HG03039 (cell line): ENCODE results near the gene CD59.
"Not testable (repeated sequence)": the region's sequence is repeated elsewhere in the genome, so short reads cannot be mapped to it uniquely, and the experiment has no call there.

Source experiments
- ATAC-seq: cut with Tn5 transposase; IDR thresholded peaks from one replicate; pipeline ENCODE4 v1.9.1; 2021; ENCODE audit warnings: mild to moderate bottlenecking, moderate library complexity; ENCODE audit not compliant: unreplicated experiment

Gene CD59

DNA sequence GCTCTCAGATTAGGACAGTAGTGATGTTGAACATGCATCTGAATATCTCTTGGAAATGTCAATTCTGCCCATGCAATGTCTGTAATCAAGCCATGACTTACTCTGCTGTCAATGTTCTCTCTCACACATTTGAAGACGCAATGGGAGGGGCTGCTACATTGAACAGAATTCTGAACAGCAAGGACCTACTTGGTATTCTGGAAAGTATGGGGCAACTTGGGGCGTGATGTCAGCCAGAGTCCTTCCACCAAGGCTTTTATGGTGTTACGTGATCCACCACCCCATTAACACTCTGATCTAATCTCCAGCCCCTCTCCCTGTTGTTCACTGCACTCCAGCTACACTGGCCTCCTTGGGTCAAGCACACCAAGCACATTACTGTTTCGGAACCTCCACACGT is 7.1 kb upstream of the CD59 start:
- no peak for ATAC-seq

DNA sequence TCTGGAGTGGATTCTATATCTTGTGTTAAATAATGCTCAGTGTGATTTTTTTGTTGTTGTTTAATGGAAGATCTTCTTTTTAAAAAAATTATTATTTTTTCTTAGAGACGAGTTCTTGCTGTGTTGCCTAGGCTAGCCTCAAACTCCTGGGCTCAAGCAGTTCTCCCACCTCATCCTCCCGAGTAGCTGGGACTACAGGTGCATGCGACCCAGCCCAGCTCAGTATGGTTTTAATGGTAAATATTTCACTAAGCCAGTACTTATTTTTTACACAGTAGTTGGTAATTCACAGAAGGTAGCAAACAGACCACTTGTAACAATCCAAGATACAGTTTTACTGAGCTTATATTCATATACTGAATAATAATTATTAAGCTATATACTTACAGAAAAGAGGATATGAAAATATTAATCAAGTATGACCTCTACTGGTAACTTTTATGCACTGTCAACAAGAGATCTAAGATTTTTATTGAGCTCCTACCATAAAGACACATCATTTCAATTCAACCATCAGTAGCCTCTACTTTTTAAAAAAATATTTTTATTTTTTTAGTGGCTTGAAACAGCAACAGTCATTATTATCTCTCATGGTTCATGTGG is 6.1 kb upstream of the CD59 start:
- no peak for ATAC-seq

DNA sequence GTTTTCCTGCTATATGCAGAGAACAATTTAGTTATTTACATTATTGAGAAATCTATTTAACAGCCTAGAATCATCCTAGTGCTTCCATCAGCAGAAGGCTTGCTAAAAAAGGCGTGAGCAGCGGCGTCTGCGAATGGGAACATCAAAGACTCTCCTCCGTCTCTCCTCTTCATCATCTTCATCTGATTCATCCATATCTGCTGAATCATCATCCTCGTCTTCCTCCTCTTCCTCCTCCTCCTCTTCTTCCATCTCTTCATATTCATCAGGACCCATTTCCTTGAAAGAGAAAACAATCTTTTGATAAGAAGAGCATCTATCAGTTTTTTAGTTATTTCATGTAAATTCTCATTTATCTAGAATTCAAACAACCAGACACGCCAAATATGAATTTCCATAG is 5.6 kb upstream of the CD59 start:
- ATAC-seq, result no peak

DNA sequence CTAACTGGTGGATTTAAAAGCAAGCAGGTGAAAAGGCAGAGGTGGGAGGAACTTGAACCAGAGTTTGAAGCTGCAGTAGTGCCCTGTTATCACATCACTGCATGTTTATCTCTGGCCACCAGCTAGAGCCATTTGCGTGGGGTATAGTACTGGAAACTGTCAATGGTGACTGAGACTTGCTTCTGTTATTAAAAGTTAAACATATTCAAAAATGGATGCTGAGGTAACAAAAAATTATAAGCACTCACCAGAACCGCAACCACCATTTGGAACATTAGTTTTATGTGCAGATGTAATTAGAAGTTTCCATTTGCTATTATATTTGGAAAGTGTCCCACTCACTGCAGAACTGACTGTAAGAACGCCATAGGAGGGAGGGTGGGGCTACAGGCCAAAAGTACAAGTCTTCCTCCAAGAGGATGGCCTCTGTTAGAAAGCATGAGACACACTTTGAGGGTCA is 1.2 kb upstream of the CD59 start:
- no peak for ATAC-seq

DNA sequence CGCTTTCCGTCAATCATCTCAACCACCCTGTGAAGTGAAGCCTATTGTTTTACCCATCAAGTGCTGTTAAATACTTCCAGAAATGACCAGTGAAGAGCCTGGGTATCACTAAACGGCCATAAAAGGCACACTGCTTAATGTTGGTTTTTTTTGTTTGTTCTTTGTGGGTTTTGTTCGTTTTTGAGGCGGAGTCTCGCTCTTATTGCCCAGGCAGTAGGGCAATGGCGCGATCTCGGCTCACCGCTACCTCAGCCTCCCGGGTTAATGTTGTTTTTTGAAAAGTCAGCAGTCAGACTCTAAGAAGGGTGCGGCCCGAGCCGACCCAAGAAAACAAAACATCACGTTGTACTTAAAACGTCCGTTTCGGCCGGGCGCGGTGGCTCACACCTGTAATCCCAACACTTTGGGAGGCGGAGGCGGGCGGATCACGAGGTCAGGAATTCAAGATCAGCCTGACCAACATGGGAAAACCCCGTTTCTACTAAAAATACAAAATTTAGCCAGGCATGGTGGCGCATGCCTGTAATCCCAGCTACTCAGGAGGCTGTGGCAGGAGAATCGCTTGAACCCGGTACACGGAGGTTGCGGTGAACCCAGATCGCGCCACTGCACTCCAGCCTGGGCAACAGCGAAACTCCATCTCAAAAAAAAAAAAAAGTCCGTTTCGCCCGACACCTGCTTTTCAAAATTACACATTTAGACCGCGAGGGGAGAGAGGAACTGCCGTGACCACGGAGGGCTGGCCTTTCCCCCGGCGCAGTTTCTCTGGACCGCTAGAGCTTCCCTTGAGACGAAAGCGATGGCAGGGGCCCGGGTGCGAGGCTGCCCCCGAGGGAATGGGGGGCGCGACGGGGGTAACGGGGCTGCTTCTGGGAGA is 714 bp downstream of the CD59 start:
- ATAC-seq, result peak; percentile 37

DNA sequence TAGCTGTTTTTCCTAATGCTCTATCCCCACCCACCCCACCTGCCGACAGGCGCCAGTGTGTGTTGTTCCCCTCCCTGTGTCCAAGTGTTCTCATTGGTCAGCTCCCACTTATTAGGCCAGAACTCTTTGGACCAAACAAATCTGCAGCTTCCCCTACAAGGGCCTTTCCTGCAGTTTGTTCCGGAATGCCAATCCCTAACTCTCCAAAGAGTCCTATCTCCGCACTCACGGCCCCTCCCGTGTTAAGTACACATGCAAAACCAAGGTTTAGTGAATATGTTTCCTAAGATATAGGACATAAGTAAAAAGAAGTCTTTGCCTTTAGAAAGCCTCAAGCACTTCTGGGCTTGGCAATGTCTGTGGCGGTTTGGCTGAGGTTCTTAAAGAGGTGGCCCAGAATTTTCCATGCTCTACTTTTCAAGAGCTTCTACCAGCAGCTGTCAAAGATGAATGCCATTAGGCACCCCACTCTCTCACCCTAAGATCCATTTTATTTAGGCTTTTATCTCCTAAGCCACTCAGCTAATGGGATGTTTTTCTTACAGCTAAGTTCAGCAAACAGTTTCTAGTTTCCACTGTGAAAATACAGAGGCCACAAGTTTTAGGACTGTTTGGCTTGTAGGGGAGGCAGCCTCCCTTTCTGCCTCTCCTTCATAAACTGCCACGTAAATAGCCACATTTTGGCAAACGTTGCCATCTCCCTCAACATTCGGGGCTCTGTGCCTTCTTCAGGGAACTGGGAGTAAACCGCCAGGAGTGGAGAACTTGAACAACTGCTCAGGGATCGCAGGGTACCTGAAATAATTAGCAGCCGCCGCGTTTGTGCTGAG is 1.6 kb downstream of the CD59 start:
- ATAC-seq, result no peak

DNA sequence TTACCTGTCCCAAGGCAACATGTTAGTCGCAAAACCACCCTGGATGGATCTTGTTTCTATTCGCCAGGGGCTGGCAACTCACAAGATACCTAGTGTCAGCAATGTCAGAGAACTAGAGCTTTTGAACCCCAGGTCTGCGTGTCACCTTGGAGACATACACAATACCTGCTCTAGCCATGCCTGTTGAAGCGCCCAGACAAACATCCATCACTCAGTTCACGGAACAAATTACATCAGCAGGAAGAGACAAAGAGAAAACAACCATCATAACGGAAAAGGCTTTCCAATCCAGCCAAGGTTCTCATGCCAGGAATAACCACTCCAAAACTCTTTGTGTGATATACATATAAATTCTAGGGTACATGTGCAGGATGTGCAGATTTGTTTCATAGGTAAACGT is 2.2 kb downstream of the CD59 start:
- no peak for ATAC-seq

DNA sequence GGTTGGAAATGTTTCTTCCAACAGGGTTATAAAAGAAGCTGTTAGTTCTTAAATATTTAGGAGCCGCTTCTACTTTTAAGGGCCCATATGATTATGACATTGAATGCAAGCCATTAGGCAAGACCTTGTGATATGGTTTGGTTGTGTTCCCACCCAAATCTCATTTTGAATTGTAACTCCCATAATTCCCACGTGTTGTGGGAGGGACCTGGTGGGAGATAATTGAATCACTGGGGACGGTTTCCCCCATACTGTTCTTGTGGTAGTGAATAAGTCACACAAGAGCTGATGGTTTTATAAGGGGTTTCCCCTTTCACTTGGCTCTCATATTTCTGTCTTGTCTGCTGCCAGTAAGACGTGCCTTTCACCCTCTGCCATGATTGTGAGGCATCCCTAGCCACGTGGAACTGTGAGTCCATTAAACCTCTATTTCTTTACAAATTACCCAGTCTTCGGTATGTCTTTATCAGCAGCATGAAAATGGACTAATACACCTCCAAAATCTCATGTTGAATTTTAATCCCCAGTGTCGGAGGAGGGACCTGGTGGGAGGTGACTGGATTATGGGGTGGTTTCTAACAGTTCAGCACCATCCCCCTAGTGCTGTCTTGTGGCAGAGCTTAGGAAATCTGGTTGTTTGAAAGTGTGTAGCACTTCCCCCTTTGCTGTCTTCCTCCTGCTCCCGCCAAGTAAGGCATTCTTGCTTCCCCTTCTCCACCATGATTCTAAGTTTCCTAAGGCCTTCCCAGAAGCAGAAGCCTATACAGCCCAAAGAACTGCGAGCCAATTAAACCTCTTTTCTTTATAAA is 4.3 kb downstream of the CD59 start:
- no peak for ATAC-seq

DNA sequence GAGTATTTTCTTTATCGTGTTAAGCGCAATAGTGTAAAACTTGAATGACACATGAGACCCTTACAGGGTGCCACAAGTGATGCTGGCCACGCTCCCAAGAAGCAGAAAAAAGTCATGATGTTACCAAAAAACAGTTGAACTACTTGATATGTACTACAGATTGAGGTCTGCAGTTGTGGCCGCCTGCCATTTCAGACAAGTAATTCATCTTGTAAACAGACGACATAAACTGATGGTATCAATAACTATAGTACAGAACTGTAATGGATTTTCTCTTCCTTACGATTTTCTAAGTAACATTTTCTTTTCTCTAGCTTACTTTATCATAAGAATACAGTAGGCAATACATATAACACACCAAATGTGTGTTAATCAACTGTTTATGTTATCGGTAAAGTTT is 5.5 kb downstream of the CD59 start:
- no peak for ATAC-seq

DNA sequence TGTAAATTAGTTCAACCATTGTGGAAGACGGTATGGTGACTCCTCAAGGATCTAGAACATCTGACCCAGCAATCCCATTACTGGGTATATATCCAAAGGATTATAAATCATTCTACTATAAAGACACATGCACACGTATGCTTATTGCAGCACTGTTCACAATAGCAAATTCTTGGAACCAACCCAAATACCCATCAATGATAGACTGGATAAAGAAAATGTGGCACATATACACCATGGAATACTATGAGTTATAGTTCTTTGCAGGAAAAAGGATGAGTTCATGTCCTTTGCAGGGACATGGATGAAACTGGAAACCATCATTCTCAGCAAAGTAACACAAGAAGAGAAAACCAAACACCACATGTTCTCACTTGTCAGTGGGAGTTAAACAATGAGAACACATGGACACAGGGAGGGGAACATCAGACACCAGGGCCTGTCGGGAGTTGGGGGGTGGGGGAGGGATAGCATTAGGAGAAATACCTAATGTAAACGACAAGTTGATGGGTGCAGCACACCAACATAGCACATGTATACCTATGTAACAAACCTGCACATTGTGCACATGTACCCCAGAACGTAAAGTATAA is 7.1 kb downstream of the CD59 start:
- not testable (repeated sequence) for ATAC-seq

DNA sequence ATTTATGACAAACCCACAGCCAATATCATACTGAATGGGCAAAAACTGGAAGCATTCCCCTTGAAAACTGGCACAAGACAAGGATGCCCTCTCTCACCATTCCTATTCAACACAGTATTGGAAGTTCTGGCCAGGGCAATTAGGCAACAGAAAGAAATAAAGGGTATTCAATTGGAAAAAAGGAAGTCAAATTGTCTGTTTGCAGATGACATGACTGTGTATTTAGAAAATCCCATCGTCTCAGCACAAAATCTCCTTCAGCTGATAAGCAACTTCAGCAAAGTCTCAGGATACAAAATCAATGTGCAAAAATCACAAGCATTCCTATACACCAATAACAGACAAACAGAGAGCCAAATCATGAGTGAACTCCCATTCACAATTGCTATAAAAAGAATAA is 8.7 kb downstream of the CD59 start:
- not testable (repeated sequence) for ATAC-seq

DNA sequence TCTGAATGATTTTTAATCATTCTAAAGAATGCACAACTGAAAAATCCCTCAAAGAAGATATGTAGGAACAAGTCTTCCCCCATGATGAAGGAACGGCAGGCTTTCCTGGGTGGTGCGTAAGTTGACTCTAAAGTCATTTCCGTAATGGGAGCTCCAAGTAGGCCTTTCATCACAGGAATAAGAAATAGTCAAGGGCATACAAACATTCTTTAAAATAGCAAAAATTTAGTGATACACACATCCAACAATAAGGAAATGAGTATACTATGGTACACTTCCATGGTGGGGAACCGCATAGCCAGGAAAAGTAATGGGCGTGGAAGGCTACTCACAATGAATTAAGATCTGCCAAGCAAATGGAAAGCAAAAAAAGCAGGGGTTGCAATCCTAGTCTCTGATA is 10.7 kb downstream of the CD59 start:
- ATAC-seq, result no peak

DNA sequence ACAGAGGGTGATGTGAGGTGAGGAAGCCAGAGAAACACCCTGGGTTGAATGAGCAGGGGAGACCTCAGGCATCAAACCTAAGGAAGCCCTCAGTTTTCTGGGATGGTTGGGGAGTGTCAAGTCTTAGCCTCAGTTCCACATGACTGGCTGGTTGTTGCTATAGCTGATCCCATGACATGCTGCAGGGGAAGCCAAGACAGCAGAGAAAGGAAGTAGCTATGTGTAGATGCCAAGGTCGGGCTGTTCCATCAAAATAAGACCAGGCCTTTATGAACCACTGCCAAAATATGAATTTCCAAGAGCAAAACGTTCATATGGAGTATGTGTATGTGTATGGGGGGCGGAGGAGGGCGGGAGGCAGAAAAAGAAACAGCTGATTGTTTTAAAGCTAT is 11.6 kb downstream of the CD59 start:
- no peak for ATAC-seq

DNA sequence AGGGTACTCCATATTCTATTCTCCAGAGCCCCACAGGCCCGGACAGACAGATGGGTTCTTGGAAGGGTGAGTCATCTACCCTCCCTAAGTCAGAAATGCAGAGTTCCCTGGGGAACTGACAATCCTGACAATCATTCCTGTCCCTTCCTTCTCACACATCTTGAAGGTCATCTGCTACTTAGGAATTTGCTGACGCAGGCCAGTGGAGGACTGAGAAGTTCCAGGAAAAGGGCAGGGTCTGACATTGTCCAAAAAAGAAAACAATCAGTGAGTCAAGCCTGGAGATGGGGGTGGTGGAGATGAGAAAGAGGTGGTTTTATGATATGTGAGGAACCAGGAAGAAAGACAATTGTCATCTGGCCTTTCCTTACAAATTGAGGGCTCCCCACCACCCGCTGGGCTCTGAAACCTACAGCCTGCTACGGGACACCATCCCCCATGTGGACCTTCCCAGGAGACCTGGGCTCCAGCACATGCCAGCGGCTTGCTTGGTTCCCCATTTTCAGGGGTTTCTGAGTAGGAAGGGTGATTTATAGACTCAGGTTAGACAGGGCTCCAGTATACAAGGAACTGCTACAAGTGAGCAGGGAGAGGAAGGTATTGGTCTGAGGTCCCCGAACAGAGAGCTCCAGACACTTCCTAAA is 12.9 kb downstream of the CD59 start:
- ATAC-seq, result no peak

DNA sequence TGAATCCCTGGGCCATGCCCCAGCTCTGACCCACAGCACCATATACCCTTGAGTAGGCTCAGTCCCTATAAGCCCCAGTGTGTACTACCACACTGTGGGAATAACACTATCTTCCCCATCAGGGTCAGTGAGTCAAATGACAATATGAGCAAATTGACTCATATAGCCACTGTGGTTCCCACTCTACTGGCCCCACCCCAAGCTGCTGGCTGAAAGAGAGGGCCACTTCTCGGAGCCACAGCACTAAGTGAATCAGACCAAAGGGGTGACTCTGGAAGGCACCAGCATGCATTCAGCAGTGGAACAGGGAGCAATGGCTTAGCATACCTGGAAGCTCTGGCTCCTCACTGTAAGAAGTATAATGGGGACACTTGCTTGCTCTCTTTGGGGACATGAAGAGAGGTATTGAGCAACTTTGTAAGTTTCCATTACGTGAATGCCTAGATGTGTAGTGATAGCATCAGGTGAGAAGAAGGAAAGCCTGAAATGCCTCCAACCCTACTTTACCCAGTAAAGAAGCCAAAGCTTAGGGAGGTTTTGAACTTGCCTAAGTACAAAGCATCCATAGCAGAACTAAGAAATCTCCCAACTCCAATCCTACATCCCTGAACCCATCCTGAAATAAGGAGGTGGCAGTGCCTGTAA is 13.5 kb downstream of the CD59 start:
- peak; percentile 88 for ATAC-seq

DNA sequence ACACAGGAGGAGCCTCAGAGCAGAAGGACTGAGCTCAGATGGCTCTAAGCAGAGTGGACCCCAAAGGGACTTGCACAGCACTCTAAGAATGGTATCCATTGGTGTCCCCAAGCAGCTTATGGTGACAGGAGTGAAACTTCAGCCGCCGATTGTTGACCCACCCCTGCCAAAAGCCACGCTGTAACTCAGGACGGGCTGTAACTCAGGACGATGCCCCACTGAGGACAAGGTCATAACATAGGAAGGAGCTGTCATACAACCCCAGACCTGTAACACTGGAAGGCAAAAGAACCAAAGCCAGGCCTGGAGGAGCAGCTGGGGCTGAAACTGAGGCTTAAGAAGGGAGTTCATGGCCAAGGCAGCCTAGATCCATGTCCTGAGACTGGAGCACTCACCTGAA is 14.2 kb downstream of the CD59 start:
- no peak for ATAC-seq

DNA sequence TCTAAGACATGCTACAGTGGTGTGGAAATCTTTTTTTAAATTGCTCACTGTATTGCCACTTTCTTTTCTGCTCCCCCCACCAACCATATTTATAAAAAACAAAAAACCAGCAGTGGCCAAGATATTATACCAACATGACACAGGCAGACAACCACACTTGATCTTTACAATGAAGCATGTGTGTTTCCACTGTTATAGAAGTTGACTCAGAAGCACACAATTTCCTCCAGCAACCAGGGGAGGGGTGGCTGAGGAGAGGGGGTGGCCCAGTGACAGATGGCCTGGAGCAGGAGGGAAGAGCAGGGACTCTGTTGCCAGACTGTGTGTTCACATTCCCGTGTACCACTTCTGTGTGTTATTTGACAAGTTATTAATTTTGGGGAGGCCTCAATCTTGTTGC is 14.8 kb downstream of the CD59 start:
- ATAC-seq, result no peak

DNA sequence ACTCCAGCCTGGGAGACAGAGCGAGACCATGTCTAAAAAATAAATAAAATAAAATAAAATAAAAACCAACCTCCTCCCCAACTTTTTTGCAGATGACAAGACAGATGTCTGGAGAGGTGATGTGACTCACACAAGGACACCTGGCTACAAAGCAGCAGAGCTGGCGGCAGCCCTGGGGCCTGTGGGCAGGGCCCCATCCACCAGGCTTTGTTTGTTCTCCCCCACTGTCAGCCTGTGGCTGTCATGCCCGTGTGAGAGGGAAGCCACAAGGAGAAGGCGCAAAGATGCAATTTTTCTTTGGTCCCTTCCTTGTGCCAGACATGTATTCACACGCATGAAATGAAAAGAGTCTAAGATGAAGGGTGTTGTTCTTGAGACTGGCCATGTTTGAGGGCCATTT is 16.6 kb downstream of the CD59 start:
- ATAC-seq, result no peak

DNA sequence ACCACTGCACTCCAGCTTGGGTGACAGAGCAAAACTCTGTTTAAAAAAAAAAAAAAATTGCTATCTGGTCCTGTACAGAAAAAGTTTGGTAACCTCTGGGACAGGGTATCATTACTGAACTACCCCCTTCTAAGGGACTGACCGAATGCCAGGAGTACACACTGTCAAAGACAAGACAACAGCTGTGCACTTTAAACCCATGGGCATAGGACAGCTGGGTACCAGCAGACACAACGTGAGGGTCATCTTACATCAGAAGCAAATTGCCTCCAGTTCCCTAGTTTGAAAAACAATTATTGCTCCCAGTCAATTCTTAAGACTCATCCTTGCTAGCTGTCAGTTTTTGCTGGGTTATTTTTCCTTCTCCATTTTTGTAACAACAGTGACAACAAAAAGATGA is 17.8 kb downstream of the CD59 start:
- no peak for ATAC-seq
